Right lobe of liver (tissue), 4 donors: ENCODE data around the gene TBCK.

Source experiments
- CTCF ChIP-seq, 4 donors: fragments of 200-600 bp in 3 of 4; fragments of 450-650 bp in 1 of 4; IDR thresholded peaks; one replicate each; pipeline versions ENCODE4 v1.5.1 to v1.8.0; 2016 to 2022; ENCODE audit warnings: antibody characterized with exemption in 4 of 4, mild to moderate bottlenecking in 2 of 4
- POLR2A ChIP-seq: fragments of 450-650 bp; IDR thresholded peaks from one replicate; pipeline ENCODE4 v1.6.1; 2017; ENCODE audit warnings: antibody characterized with exemption, mild to moderate bottlenecking
- donor health status: DM: no; HTN: no; CAD: no.
- donor health status: DM: no; HTN: no; CAD: no.
- donor health status: DM: no; HTN: yes; CAD: no.

DNA sequence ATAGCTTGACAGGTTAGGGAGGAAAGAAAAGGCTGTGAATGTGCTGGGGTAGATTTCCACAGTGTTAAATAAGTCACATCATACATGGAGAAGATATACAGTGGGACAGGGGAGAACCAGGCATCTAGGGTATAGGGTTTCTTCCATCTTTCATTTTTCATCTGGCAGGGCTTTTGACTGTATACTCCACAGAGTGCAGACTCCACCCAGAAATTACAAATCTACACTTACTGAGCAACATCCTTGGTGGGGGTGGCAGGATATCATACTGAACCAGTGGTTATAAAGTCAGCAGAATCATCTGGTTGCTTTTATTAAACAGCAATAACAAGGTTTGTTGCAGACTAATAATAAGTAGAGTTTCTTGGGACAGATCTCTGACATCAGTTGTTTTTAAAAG is 266.5 kb downstream of the TBCK start:
- no peak for TF ChIP-seq CTCF (IDR thresholded peaks at IDR 0.05)
- no peak for TF ChIP-seq POLR2A
